ENCODE data around the gene STN1. TPM values are rescaled to one million over a fixed set of nuclear protein-coding genes. Genes with fewer than 3 reads are reported as not detected.

The STN1 gene
- total RNA-seq, 2 donors from 2014 or later, result 5.9 to 32.2 TPM

GRCh38 chr10:103837370-103838069 lies 80.5 kb downstream of the STN1 start:
- WGBS, 2 donors, result 74 to 81% methylated on average over 10 of the region's 10 CpGs

GRCh38 chr10:103836861-103837260 lies 81.1 kb downstream of the STN1 start:
- Histone ChIP-seq H3K4me3 (no peak overlapping the region), H3K27me3 (no peaks in the 10 kb centered on the region), H3K36me3 (replicated peaks in 1 of 2; ENCODE audit: insufficient read depth in 1 of 2, low read depth in 2 of 2) (no peaks in the 10 kb centered on the region), H3K9me3 (no peaks in the 10 kb centered on the region), H3K27ac (no peak overlapping the region), H3K4me1 (peaks cover 47% of the 10 kb centered on the region)
- DNase-seq (no peak), ATAC-seq (no peak)
- WGBS, 2 donors, result 79 to 80% methylated on average over 9 of the region's 9 CpGs
- no peak for TF ChIP-seq CTCF (IDR thresholded peaks at IDR 0.05)
- TF ChIP-seq POLR2A (IDR thresholded peaks at IDR 0.05), result no peak
- intact Hi-C loops (cut with DNase I), result no loop called here

More at GRCh38 chr10:103837370-103838069, 80.5 kb downstream of the STN1 start:
- H3K4me1 ChIP-seq, result peaks cover 50% of the 10 kb centered on the region
- no peak overlapping the region for H3K4me3 ChIP-seq
- H3K27ac ChIP-seq, result no peak overlapping the region
- DNase-seq (no peak), ATAC-seq (no peak)
- intact Hi-C loops (cut with DNase I), result no loop called here
- no peaks in the 10 kb centered on the region for H3K9me3 ChIP-seq
- H3K27me3 ChIP-seq, result no peaks in the 10 kb centered on the region
- TF ChIP-seq CTCF (IDR thresholded peaks at IDR 0.05), result no peak
- TF ChIP-seq POLR2A (IDR thresholded peaks at IDR 0.05), result no peak
- no peaks in the 10 kb centered on the region for H3K36me3 ChIP-seq (replicated peaks in 1 of 2; ENCODE audit: insufficient read depth in 1 of 2, low read depth in 2 of 2)

- TF ChIP-seq CTCF (IDR thresholded peaks at IDR 0.05) (no peak), POLR2A (IDR thresholded peaks at IDR 0.05) (no peak)
- no peaks in the 10 kb centered on the region for H3K27me3 ChIP-seq
- no peak for DNase-seq
- H3K4me3 ChIP-seq, result no peak overlapping the region
- H3K36me3 ChIP-seq (replicated peaks in 1 of 2; ENCODE audit: insufficient read depth in 1 of 2, low read depth in 2 of 2), result no peaks in the 10 kb centered on the region
- H3K4me1 ChIP-seq, result peaks cover 43% of the 10 kb centered on the region
- 39 to 70% methylated on average over 1 of the region's 1 CpG for WGBS, 2 donors
- peak overlapping the region in 2 of 4 donors; percentile 62 to 67 for H3K27ac ChIP-seq
- intact Hi-C loops (cut with DNase I), result no loop called here
- no peaks in the 10 kb centered on the region for H3K9me3 ChIP-seq
- ATAC-seq, result no peak
Observed at GRCh38 chr10:103836273-103836672, 81.7 kb downstream of the STN1 start.

GRCh38 chr10:103835096-103836050 lies 82.6 kb downstream of the STN1 start:
- no peak overlapping the region for H3K4me3 ChIP-seq
- no peaks in the 10 kb centered on the region for H3K9me3 ChIP-seq
- WGBS, 2 donors, result 58 to 64% methylated on average over 14 to 20 of the region's 20 CpGs
- DNase-seq (peak in 3 of 4 donors; percentile 52 to 60 (median 56)), ATAC-seq (peak; percentile 64)
- H3K27ac ChIP-seq, result peak overlapping the region; percentile 12 to 81 (median 64)
- H3K36me3 ChIP-seq (replicated peaks in 1 of 2; ENCODE audit: insufficient read depth in 1 of 2, low read depth in 2 of 2), result no peaks in the 10 kb centered on the region
- TF ChIP-seq CTCF (IDR thresholded peaks at IDR 0.05), result no peak
- peak in 1 of 3 donors; percentile 9 for TF ChIP-seq POLR2A (IDR thresholded peaks at IDR 0.05)
- intact Hi-C loops (cut with DNase I), result no loop called here
- H3K4me1 ChIP-seq, result peaks cover 38% of the 10 kb centered on the region
- no peaks in the 10 kb centered on the region for H3K27me3 ChIP-seq
